Calu3 (cell line): ENCODE data around the gene THUMPD3. TPM values are rescaled to one million over a fixed set of nuclear protein-coding genes. Genes with fewer than 3 reads are reported as not detected.

Source experiments
- BruUV-seq: library from RNA; stranded (reverse); fragments of 400-500 nt; replicated peaks from 2 replicates; lab custom pipeline; 2021; lab: Mats Ljungman, UMichigan
- CTCF ChIA-PET: fragments of 300-600 bp; sonication (Branson Sonifier 250); formaldehyde crosslinking; loops from one replicate; lab custom pipeline; 2022; ENCODE audit warnings: antibody characterized with exemption; lab: Charles Lee
- DNase-seq: peaks from one replicate; pipeline ENCODE4 v3.0.0; 2022
- H3K27ac Mint-ChIP-seq: one replicate; pipeline ENCODE4 v1.8.0; 2022; ENCODE audit warnings: mixed read lengths; ENCODE audit not compliant: unreplicated experiment
- H3K27me3 Mint-ChIP-seq: one replicate; pipeline ENCODE4 v1.8.0; 2022; ENCODE audit warnings: mixed read lengths; ENCODE audit not compliant: unreplicated experiment
- H3K36me3 Mint-ChIP-seq: one replicate; pipeline ENCODE4 v1.8.0; 2022; ENCODE audit warnings: mild to moderate bottlenecking, moderate library complexity, mixed read lengths; ENCODE audit not compliant: insufficient read depth, unreplicated experiment
- H3K4me1 Mint-ChIP-seq: one replicate; pipeline ENCODE4 v1.8.0; 2022; ENCODE audit warnings: mild to moderate bottlenecking, low read depth, mixed read lengths; ENCODE audit not compliant: unreplicated experiment
- H3K4me3 Mint-ChIP-seq: one replicate; pipeline ENCODE4 v1.8.0; 2022; ENCODE audit warnings: mild to moderate bottlenecking, low read depth, moderate library complexity, mixed read lengths; ENCODE audit not compliant: unreplicated experiment
- H3K9me3 Mint-ChIP-seq: one replicate; pipeline ENCODE4 v1.8.0; 2022; ENCODE audit warnings: low read depth, mixed read lengths; ENCODE audit not compliant: unreplicated experiment
- CTCF ChIP-seq: fragments of 200-600 bp; IDR thresholded peaks from one replicate; pipeline ENCODE4 v1.8.0; 2022; ENCODE audit warnings: antibody characterized with exemption; ENCODE audit not compliant: unreplicated experiment
- intact Hi-C: fragments of 100-400 bp; cut with micrococcal nuclease; formaldehyde crosslinking; loops from one replicate; pipeline ENCODE4 v1.10.0; 2022; ENCODE audit not compliant: unreplicated experiment
- total RNA-seq: library from RNA; stranded (reverse); gene quantifications from 2 replicates; pipeline ENCODE4 v1.2.3, GENCODE V29; 2022

THUMPD3 gene
- total RNA-seq, 1 experiment from 2014 or later = 57.7 TPM

DNA sequence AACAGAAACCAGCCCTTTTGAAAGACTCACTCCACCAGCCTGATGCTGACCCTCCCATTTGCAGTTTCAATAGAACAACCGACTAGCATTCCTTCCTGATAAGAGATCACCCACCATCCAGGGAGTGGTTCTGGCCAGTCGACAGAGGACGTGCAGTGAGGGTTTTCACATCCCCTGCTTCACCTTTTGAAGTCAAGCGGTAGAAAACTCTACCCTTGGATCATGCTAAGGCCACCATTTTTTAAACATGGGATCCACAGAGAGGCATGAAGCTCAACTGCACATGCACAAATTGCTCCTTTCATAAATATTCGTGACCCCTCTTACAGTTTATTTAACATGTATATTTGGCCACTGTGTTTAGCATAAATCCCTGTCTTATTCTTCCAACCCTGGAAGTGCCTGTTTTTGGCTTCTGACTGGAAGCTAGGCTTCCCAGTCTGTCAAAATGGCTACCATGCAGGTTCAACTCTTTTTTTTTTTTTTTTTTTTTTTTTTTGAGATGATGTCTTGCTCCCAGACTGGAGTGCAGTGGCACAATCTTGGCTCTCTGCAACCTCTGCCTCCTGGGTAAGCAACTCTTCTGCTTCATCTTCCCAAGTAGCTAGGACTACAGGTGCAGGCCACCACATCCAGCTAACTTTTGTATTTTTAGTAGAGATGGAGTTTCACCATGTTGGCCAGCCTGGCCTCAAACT lies 1.0 kb upstream of the THUMPD3 start:
- intact Hi-C loops = no loop called here
- CTCF ChIA-PET = interaction anchor here (0.7 to 2.7 kb wide), 2 partner anchors 9 to 84 kb away, joined by 4 to 16 read pairs; no protein-coding TSS in a partner anchor
- H3K36me3 Mint-ChIP-seq = peaks cover 18% of the 10 kb centered on the region

DNA sequence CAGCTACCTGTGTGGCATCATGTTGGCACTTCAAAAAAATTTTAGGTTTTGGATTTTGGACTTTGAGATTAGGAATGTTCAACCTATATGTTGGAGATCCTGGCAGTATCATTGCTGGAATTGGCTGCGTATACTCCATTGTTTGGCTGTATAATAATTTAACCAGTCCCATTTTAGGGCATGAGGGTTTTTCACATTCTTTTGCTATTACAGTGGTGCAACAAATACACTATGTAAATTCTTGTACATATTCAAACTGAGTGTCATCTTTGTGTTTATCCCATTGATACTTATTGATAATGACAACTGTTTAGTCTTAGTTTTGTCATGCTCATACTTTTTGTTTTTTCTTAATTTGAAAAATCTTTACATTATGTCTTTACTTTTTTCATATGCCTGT lies 6.7 kb downstream of the THUMPD3 start:
- no peak for DNase-seq
- H3K4me3 Mint-ChIP-seq = no peak overlapping the region
- no peaks in the 10 kb centered on the region for H3K4me1 Mint-ChIP-seq
- no peak for TF ChIP-seq CTCF
- CTCF ChIA-PET = no interaction called here
- no peaks in the 10 kb centered on the region for H3K27me3 Mint-ChIP-seq
- no peaks in the 10 kb centered on the region for H3K9me3 Mint-ChIP-seq
- no peak overlapping the region for H3K27ac Mint-ChIP-seq
- BruUV-seq = no TSS peak
- peaks cover 40% of the 10 kb centered on the region for H3K36me3 Mint-ChIP-seq
- intact Hi-C loops = no loop called here

More for the DNA sequence above, 1.0 kb upstream of the THUMPD3 start:
- no peak for TF ChIP-seq CTCF
- Mint-ChIP-seq H3K27me3 (no peaks in the 10 kb centered on the region), H3K9me3 (no peaks in the 10 kb centered on the region), H3K4me1 (no peaks in the 10 kb centered on the region), H3K4me3 (peak overlapping the region; percentile 96), H3K27ac (no peak overlapping the region)
- DNase-seq = no peak
- no TSS peak for BruUV-seq

GRCh38 chr3:9373465-9373864 lies 10.6 kb downstream of the THUMPD3 start:
- DNase-seq = no peak
- no peak overlapping the region for H3K4me3 Mint-ChIP-seq
- intact Hi-C loops = no loop called here
- no peak for TF ChIP-seq CTCF
- CTCF ChIA-PET = no interaction called here
- BruUV-seq = no TSS peak
- H3K27me3 Mint-ChIP-seq = no peaks in the 10 kb centered on the region
- no peaks in the 10 kb centered on the region for H3K4me1 Mint-ChIP-seq
- no peaks in the 10 kb centered on the region for H3K9me3 Mint-ChIP-seq
- no peak overlapping the region for H3K27ac Mint-ChIP-seq
- peaks cover 53% of the 10 kb centered on the region for H3K36me3 Mint-ChIP-seq

GRCh38 chr3:9377981-9378380 lies 15.1 kb downstream of the THUMPD3 start:
- intact Hi-C loops = no loop called here
- Mint-ChIP-seq H3K36me3 (peaks cover 58% of the 10 kb centered on the region), H3K4me1 (no peaks in the 10 kb centered on the region), H3K27me3 (no peaks in the 10 kb centered on the region), H3K27ac (no peak overlapping the region), H3K4me3 (no peak overlapping the region), H3K9me3 (no peaks in the 10 kb centered on the region)
- BruUV-seq = no TSS peak
- CTCF ChIA-PET = interaction anchor here (0.6 kb wide), 1 partner anchor 9 kb away, joined by 8 read pairs; no protein-coding TSS in a partner anchor
- no peak for TF ChIP-seq CTCF
- no peak for DNase-seq
